Left ventricle myocardium superior (tissue), 1 donor: Measurements from ENCODE around the gene TNNI3. TPM values are rescaled to one million over a fixed set of nuclear protein-coding genes. Genes with fewer than 3 reads are reported as not detected.
A peak's percentile ranks its signal among the peaks of the same experiment; 100 is the strongest.

Experiments used
- ATAC-seq: fragments of 200-7000 bp; cut with Tn5 transposase; one replicate; pipeline ENCODE4 v1.9.1; 2020; ENCODE audit warnings: mild to moderate bottlenecking, moderate library complexity
- DNase-seq: peaks from one replicate; pipeline ENCODE4 v3.0.0-alpha.2; 2020
- intact Hi-C: fragments of 100-400 bp; cut with micrococcal nuclease; formaldehyde crosslinking; loops from one replicate; pipeline ENCODE4 v1.11.0; 2022
- total RNA-seq: library from RNA; stranded (reverse); fragmentation: NEBNext Ultra II Directional; extraction: Animal tissue kit (Norgen Biotek cat#: 25700); gene quantifications from one replicate; pipeline ENCODE4 v1.2.1, GENCODE V29; 2021
- donor health status: DM: no; HTN: yes; CAD: no; lungs with severe emphysema.

The TNNI3 gene
- total RNA-seq, 1 donor from 2014 or later: 5,071 TPM

DNA sequence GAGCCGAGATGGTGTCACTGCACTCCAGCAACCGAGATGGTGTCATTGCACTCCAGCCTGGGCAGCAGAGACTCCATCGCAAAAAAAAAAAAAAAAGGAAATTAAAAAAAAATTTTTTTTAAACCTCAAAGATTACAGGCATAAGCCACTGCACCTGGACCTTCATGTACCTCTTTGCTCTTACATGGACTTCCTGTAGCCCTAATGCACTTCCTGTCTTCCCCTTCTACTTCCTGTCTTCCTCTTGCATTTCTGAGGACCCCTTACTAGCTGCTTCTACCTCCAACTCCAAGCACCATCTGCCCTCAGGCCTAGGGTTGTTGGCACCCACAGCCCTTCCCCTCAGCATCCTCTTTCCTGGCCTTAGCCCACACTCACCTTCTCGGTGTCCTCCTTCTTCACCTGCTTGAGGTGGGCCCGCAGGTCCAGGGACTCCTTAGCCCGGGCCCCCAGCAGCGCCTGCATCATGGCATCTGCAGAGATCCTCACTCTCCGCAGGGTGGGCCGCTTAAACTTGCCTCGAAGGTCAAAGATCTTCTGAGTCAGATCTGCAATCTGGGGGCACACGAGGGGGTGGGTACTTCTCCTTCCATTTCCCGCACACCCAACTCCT is 3.8 kb downstream of the TNNI3 start:
- DNase-seq: no peak
- no peak for ATAC-seq
- intact Hi-C loops: no loop called here

GRCh38 chr19:55152017-55152416 is 5.5 kb downstream of the TNNI3 start:
- intact Hi-C loops: no loop called here
- ATAC-seq: no peak
- no peak for DNase-seq

GRCh38 chr19:55149078-55150003 is 8.2 kb downstream of the TNNI3 start, which contains the start of gene TNNT1:
TSS of gene TNNT1 (minus strand) at chr19:55149206. CDS start at chr19:55147157, 2,049 bp downstream.
- intact Hi-C loops: no loop called here
- peak; percentile 60 for DNase-seq
- ATAC-seq: peak; percentile 56

DNA sequence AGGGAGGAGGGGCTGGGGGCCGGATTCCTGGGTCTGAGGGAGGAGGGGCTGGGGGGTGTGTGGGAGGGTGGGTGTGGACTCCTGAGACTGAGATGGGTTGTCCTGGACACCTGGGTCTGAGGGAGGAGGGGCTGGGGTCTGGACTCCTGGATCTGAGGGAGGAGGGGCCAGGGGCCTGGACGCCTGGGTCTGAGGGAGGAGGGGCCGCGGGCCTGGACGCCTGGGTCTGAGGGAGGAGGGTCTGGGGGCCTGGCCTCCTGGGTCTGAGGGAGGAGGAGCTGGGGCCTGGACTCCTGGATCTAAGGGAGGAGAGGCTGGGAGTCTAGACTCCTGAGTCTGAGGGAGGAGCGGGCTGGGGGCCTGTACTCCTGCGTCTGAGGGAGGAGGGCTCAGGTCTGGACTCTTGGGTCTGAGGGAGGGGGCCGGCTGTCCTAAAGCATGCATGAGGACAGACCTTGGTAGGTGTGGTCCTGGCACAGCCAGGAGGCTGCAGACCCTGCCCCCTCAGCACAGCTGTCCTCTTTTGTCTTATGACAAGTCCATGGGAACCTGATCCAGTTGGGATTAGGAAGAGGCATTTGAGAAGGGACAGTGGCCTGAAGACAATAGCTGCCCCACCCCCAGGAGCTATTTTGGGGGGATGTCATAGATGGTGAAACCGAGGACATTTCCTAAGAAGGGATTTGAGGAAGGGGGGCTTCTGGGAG is 9.8 kb downstream of the TNNI3 start:
- ATAC-seq (peak; percentile 0), DNase-seq (no peak)
- intact Hi-C loops: no loop called here

DNA sequence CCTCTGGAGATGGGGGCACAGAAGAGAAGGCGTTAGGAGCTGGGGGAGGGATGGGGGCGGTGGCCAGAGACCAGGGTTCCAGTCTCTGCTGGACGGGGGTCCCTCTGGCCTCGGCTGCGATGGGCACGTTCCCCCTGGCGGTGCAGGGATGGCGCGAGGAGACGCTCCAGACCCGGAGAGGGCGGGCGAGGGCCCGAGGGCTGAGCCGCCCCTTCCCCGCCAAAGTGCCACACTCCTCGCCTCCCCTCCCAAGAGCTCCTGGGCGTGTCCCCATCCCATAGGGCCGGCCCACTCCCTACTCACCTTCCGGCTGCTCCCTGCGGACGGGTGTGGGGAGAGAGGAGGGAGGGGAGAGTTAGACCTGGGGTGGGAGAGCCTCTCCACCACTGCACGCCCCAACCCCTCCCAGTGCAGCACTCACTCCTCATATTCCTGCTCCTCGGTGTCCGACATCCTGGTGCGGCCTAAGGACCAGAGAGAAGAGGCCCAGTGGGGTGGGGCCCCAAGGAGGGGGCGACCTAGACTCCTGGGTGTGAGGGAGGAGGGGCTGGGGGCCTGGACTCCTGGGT is 10.7 kb downstream of the TNNI3 start:
- peak; percentile 6 for ATAC-seq
- no peak for DNase-seq
- intact Hi-C loops: no loop called here

DNA sequence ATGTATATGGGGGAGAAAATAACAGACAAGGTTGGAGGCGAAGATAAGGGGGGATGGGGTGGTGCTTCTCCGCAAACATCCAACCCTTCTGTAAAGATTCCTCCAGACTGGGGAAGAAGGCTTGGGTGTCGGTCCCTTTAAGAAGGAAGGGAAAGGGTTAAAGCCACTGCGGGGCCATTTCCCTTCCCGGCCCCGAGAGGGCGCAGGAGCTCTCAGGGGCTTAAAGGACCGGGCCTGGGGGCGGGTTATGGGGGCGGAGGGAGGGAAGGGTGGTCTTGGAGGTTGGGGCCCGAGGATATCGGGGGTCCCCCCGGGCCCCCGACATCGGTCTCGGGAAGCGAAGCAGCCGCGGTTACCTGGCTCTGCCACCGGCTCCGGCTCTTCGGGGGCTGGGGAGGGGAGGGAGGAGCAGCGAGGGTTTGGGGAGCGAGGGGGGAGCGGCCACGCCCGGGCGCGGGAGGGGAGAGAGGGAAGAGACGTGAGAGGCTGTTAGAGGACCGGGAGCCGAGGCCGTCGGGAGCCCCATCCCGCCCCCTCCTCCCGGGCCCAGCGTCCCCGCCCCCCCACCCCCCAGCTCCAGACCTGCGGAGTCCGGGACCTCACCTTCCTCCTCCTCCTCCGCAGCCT is 11.3 kb downstream of the TNNI3 start:
- intact Hi-C loops: no loop called here
- no peak for DNase-seq
- ATAC-seq: no peak

DNA sequence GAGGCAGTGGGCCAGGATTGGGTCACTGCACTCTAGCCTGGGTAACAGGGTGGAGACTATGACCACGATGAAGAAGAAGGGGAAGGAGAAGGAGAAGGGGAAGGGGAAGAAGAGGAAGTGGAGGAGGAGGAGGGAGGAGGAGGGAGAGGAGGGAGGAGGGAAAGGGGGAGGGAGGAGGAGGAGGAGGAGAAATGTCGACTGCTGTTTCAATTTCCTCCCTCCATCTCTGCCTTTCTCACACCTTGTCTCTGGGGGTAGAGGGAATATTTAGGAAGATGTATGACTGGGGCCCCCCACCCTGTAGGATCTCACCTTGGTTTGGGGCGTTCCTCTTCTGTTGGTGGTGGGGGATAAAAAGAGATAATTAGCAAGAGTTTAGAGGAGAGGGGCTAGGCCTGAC is 12.3 kb downstream of the TNNI3 start:
- intact Hi-C loops: no loop called here
- DNase-seq: no peak
- no peak for ATAC-seq

DNA sequence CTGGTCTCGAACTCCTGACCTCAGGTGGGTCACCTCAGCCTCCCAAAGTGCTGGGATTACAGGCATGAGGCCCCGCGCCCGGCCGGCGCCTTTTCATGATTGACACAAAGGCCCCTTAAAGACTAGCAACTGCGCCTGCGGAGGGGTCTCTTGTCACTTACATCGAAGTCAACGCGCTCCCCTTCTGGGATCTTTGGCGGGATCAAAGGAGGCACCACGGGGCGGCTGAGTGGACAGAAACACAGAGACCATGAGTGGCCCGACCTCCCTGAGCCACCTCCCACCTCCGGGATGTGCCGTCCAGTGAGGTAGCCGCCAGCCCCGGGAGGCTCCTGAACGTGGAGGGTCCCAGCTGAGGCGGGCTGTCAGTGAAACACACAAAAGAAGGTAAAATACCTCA is 15.8 kb downstream of the TNNI3 start:
- ATAC-seq (peak; percentile 5), DNase-seq (no peak)
- intact Hi-C loops: no loop called here

GRCh38 chr19:55137915-55138314 is 19.6 kb downstream of the TNNI3 start:
- intact Hi-C loops: no loop called here
- DNase-seq (no peak), ATAC-seq (no peak)

DNA sequence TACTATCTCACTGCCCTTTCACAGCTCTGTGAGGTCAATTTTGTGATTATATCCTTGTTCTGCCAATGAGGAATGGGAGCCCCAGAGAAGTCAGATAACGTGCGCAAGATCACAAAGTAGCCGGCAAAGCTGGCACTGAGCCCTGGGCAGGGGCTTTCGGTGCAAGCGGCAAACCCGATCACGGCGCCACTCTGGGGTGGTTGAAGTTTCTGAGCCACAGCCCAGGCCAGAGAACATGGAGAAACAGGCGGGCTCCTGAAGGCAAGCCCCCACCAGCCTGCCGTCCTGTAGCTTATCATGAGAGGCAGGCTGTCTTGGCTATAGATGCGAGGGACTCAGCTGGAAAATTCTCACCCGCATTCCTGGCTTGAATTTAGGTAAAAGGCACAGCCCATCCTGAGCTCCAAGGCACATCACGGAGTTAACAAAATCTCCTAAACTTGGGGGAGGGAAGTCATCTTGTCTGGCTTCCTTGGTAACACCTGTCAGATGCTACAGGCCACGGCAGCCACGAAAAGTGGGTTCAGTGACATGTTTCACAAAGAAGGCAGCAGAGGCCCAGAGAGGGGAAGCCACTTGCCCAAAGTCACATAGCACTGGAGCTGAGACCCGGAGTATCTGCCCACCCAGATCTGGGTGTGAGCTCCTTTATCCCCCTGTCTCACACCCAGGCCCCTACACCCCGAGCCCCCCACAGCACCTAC is 21.0 kb downstream of the TNNI3 start:
- ATAC-seq (no peak), DNase-seq (no peak)
- intact Hi-C loops: no loop called here

GRCh38 chr19:55134736-55135135 is 22.8 kb downstream of the TNNI3 start:
- intact Hi-C loops: no loop called here

DNA sequence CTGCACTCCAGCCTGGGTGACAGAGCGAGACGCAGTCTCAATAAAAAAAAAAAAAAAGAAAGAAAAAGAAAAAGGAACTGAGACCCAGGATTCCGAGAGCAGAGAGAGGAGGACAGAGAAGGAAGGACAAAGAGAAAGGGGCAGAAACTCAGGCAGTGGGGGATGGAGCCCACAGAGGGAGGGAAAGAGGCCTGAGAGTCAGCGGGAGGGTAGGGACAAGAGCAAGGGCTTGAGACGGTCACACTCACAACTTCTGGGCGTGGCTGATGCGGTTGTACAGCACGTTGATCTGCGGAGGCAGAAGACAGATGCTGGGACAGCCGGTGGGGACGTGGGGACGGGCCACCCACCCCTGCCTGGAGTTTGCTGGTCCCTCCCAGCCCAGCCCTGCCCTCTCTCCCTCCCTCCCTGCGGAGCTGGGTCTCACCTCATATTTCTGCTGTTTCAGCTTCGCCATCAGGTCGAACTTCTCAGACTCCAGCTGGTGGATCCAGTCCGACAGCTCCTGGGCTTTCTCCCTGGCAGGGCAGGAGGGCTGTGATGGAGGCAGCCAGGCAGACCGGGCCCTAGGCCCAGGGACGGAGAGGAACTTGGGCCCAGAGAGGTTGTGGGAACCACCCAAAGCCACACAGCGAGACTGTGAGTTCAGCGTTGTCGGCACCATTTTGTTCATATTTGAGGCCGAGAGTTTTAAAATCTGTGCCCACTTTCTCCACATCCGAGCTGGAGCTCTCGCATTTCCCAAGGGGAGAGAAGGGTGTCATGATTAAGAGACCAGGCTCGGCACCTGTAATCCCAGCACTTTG is 23.7 kb downstream of the TNNI3 start:
- intact Hi-C loops: no loop called here
- no peak for ATAC-seq
- no peak for DNase-seq

More at GRCh38 chr19:55134736-55135135, 22.8 kb downstream of the TNNI3 start:
- no peak for DNase-seq
- ATAC-seq: no peak

GRCh38 chr19:55132453-55133129 is 24.9 kb downstream of the TNNI3 start:
- DNase-seq: no peak
- peak; percentile 9 for ATAC-seq
- intact Hi-C loops: no loop called here

- DNase-seq (no peak), ATAC-seq (no peak)
- intact Hi-C loops: no loop called here
Observed at GRCh38 chr19:55131421-55131820, 26.1 kb downstream of the TNNI3 start.

GRCh38 chr19:55119053-55119452 is 38.5 kb downstream of the TNNI3 start:
- ATAC-seq: no peak
- intact Hi-C loops: no loop called here
- no peak for DNase-seq

DNA sequence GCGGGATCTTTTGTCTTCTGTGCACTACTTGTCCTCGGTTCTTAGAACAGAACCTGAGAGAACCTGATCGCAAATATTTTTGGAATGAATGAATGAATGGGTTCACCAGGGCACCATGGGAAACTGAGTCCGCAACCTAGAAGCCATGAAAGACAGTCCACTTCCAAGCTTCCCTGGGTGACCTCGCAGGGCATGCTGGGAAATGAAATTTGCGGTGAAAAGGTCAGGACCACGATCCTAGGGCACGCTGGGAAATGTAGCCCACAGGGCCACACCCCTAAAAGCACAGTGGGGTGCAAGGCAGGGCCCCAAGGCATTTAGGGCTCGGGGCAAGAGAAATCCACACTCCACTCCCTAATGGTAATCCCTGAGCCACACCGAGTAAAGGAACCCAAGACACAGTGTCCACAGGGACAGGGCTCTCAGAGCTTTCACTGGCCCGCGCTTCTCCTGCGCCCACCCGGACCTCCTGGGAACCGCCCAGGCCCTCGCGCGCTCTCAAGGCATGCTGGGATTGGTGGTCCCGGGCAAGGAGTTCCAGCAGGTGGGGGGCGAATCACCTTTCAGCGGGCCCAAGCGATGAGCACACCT is 39.0 kb downstream of the TNNI3 start:
- ATAC-seq: peak; percentile 27
- peak; percentile 70 for DNase-seq
- intact Hi-C loops: no loop called here
